K562 (cell line): ENCODE data around the gene GMEB2. TPM values are rescaled to one million over a fixed set of nuclear protein-coding genes. Genes with fewer than 3 reads are reported as not detected.
A peak's percentile ranks its signal among the peaks of the same experiment; 100 is the strongest.

Experiments
- ATAC-seq: fragments of 200-7000 bp; cut with Tn5 transposase; 3 replicates; pipeline ENCODE4 v1.9.1; 2020; ENCODE audit warnings: moderate library complexity
- BruUV-seq: library from RNA; stranded (reverse); fragments of 400-500 nt; replicated peaks from 2 replicates; lab custom pipeline; 2021; lab: Mats Ljungman, UMichigan
- CTCF ChIA-PET: fragments of 300-600 bp; formaldehyde crosslinking; extraction: SDS; loops from one replicate; lab custom pipeline; 2021; ENCODE audit warnings: low intra/inter-chr PET ratio; lab: Yijun Ruan, JAX
- POLR2A ChIA-PET: fragments of 300-600, 350-650 bp; sonication (Branson Sonifier 250); formaldehyde crosslinking; extraction: SDS; loops from one replicate; lab custom pipeline; 2021; ENCODE audit warnings: antibody characterized with exemption, inconsistent platforms; lab: Yijun Ruan, JAX
- DNase-seq, 4 experiments: peaks; one replicate each; pipeline versions ENCODE4 v3.0.0 to v3.0.0-alpha.2; 2011 to 2018; ENCODE audit warnings: low spot score in 3 of 4, mixed read lengths in 3 of 4; ENCODE audit errors: extremely low read depth in 1 of 4
- FAIRE-seq: peaks from 2 replicates; lab custom pipeline; 2011; peaks lifted over from hg19 to GRCh38; lab: Jason Lieb, UNC
- H2AFZ ChIP-seq: 2 replicates; pipeline ENCODE4 v1.6.0; 2011; ENCODE audit warnings: low read depth, low read length, control low read depth, inconsistent platforms
- H3K27ac ChIP-seq: fragments of 200-600 bp; 3 replicates; pipeline ENCODE4 v1.8.0; 2011; ENCODE audit warnings: low read depth, mild to moderate bottlenecking, control low read depth, inconsistent platforms, low read length, moderate library complexity, mixed read lengths; ENCODE audit errors: extremely low read depth
- H3K27me3 ChIP-seq, 2 experiments: fragments of 300-600 bp in 1 of 2; 2 replicates in 1 of 2; 3 replicates in 1 of 2; pipeline versions ENCODE4 v1.6.0 to v1.8.0; 2011; ENCODE audit warnings: inconsistent platforms in 2 of 2, low read length in 2 of 2, mild to moderate bottlenecking in 1 of 2, mixed read lengths in 1 of 2, moderate library complexity in 1 of 2; ENCODE audit not compliant: control insufficient read depth in 2 of 2, insufficient read depth in 2 of 2
- H3K36me3 ChIP-seq: fragments of 300-600 bp; 3 replicates; pipeline ENCODE4 v1.8.0; 2011; ENCODE audit warnings: mild to moderate bottlenecking, low read length, inconsistent platforms; ENCODE audit not compliant: control insufficient read depth, insufficient read depth
- H3K4me1 ChIP-seq, 2 experiments: fragments of 200-600 bp in 1 of 2; replicated peaks in 1 of 2; 2 replicates in 1 of 2; 3 replicates in 1 of 2; pipeline versions ENCODE4 v1.5.1 to v1.8.0; 2011; ENCODE audit warnings: inconsistent platforms in 2 of 2, low read length in 2 of 2, mild to moderate bottlenecking in 1 of 2, mixed read lengths in 1 of 2, moderate library complexity in 1 of 2; ENCODE audit not compliant: control insufficient read depth in 2 of 2, insufficient read depth in 2 of 2
- H3K4me2 ChIP-seq: 2 replicates; pipeline ENCODE4 v1.6.1; 2011; ENCODE audit warnings: low read length, control low read depth, inconsistent platforms, mixed read lengths; ENCODE audit not compliant: insufficient read depth
- H3K4me3 ChIP-seq: fragments of 200-600 bp; sonication (generic), shearing (Covaris generic); 2 replicates; pipeline ENCODE4 v1.5.1; 2016; ENCODE audit warnings: control low read depth, inconsistent platforms
- H3K79me2 ChIP-seq: fragments of 200-600 bp; 3 replicates; pipeline ENCODE4 v1.8.0; 2011; ENCODE audit warnings: low read length, inconsistent platforms; ENCODE audit not compliant: control insufficient read depth, insufficient read depth
- H3K9ac ChIP-seq, 2 experiments: 2 replicates each; pipeline versions ENCODE4 v1.6.0 to v1.6.1; 2011; ENCODE audit warnings: low read depth in 2 of 2, low read length in 2 of 2, control low read depth in 1 of 2, inconsistent platforms in 1 of 2, mild to moderate bottlenecking in 1 of 2, mixed read lengths in 1 of 2; ENCODE audit not compliant: insufficient read depth in 1 of 2
- H3K9me1 ChIP-seq: one replicate; pipeline ENCODE4 v1.6.0; 2011; ENCODE audit warnings: inconsistent platforms, mild to moderate bottlenecking, low read length, moderate library complexity; ENCODE audit not compliant: control insufficient read depth, insufficient read depth
- H3K9me3 ChIP-seq: replicated peaks from 2 replicates; pipeline ENCODE4 v1.5.1; 2011; ENCODE audit warnings: low read depth, low read length, inconsistent platforms; ENCODE audit not compliant: control insufficient read depth, insufficient read depth
- H4K20me1 ChIP-seq: replicated peaks from 2 replicates; pipeline ENCODE4 v1.6.1; 2011; ENCODE audit warnings: low read length, inconsistent platforms, mixed read lengths; ENCODE audit not compliant: control insufficient read depth, insufficient read depth
- ATF3 ChIP-seq, 2 experiments: fragments of 450-650 bp in 1 of 2; sonication (generic) in 1 of 2; formaldehyde crosslinking in 1 of 2; IDR thresholded peaks in 1 of 2; conservative IDR thresholded peaks in 1 of 2; 2 replicates each; pipeline versions ENCODE4 v1.6.1 to v1.8.1; 2016 to 2023; ENCODE audit warnings: mild to moderate bottlenecking in 2 of 2, moderate library complexity in 2 of 2, inconsistent platforms in 1 of 2, missing genetic modification reagents in 1 of 2
- ELF1 ChIP-seq: fragments of 200-800 bp; sonication (Bioruptor generic); IDR thresholded peaks from 2 replicates; pipeline ENCODE4 v1.6.1; 2016; ENCODE audit warnings: missing genetic modification characterization, missing compliant biosample characterization
- FOXA1 ChIP-seq: fragments of 450-650 bp; IDR thresholded peaks from 2 replicates; pipeline ENCODE4 v1.6.1; 2016; ENCODE audit warnings: mild to moderate bottlenecking, borderline replicate concordance
- FOXA3 ChIP-seq, 2 experiments: fragments of 450-650 bp in 1 of 2; sonication (generic) in 1 of 2; formaldehyde crosslinking; IDR thresholded peaks in 1 of 2; conservative IDR thresholded peaks in 1 of 2; 2 replicates each; pipeline versions ENCODE4 v1.4.0 to v1.8.0; 2020 to 2022; ENCODE audit warnings: mild to moderate bottlenecking in 2 of 2, missing genetic modification reagents in 1 of 2
- GABPA ChIP-seq: fragments of 200-800 bp; sonication (Bioruptor generic); conservative IDR thresholded peaks from 2 replicates; pipeline ENCODE4 v1.6.1; 2016; ENCODE audit warnings: low read depth, missing genetic modification characterization, missing compliant biosample characterization
- HDAC3 ChIP-seq: fragments of 450-650 bp; IDR thresholded peaks from 2 replicates; pipeline ENCODE4 v1.6.1; 2018; ENCODE audit warnings: borderline replicate concordance, mild to moderate bottlenecking, moderate library complexity; ENCODE audit not compliant: partially characterized antibody
- HMG20B ChIP-seq: fragments of 250-450 bp; sonication (Bioruptor Pico); IDR thresholded peaks from 2 replicates; pipeline ENCODE4 v1.5.0; 2021; ENCODE audit warnings: mild to moderate bottlenecking
- KDM2B ChIP-seq: fragments of 250-450 bp; sonication (Bioruptor Pico); IDR thresholded peaks from 2 replicates; pipeline ENCODE4 v1.8.0; 2021; ENCODE audit warnings: mild to moderate bottlenecking, moderate library complexity
- NBN ChIP-seq: fragments of 450-650 bp; IDR thresholded peaks from 2 replicates; pipeline ENCODE4 v1.6.1; 2016; ENCODE audit warnings: low read depth, mild to moderate bottlenecking
- NCOA1 ChIP-seq: fragments of 450-650 bp; IDR thresholded peaks from 2 replicates; pipeline ENCODE4 v1.6.1; 2016; ENCODE audit warnings: low read depth
- NR3C1 ChIP-seq: sonication (generic); formaldehyde crosslinking; IDR thresholded peaks from 2 replicates; pipeline ENCODE4 v1.8.1; 2022; ENCODE audit warnings: missing genetic modification reagents
- POLR2G ChIP-seq: fragments of 200-400 bp; formaldehyde crosslinking; IDR thresholded peaks from 2 replicates; pipeline ENCODE4 v1.6.1; 2017; ENCODE audit warnings: low read depth, mild to moderate bottlenecking, antibody characterized with exemption, low read length, moderate library complexity
- RAD51 ChIP-seq: fragments of 450-650 bp; IDR thresholded peaks from 2 replicates; pipeline ENCODE4 v1.7.1; 2016; ENCODE audit warnings: low read depth, mild to moderate bottlenecking, borderline replicate concordance
- RBM22 ChIP-seq: fragments of 200-400 bp; formaldehyde crosslinking; IDR thresholded peaks from 2 replicates; pipeline ENCODE4 v1.6.1; 2018; ENCODE audit warnings: low read length, low read depth; ENCODE audit not compliant: poor library complexity, severe bottlenecking
- TGIF2 ChIP-seq: sonication (generic); formaldehyde crosslinking; IDR thresholded peaks from 2 replicates; pipeline ENCODE4 v1.8.1; 2022; ENCODE audit warnings: mild to moderate bottlenecking, missing genetic modification reagents, moderate library complexity
- ZNF165 ChIP-seq: fragments of 250-450 bp; sonication (Bioruptor Pico); IDR thresholded peaks from 2 replicates; pipeline ENCODE4 v1.4.0; 2020; ENCODE audit warnings: borderline replicate concordance
- ZNF175 ChIP-seq: fragments of 200-800 bp; sonication (Bioruptor generic); IDR thresholded peaks from 2 replicates; pipeline ENCODE4 v1.6.1; 2016; ENCODE audit warnings: low read depth, mild to moderate bottlenecking, missing genetic modification characterization, missing compliant biosample characterization
- ZNF277 ChIP-seq: fragments of 250-450 bp; sonication (Bioruptor Pico); IDR thresholded peaks from 2 replicates; pipeline ENCODE4 v1.8.0; 2022; ENCODE audit warnings: inconsistent platforms, mild to moderate bottlenecking, moderate library complexity, borderline replicate concordance
- ZNF507 ChIP-seq: conservative IDR thresholded peaks from 2 replicates; pipeline ENCODE4 v1.6.1; 2017; ENCODE audit warnings: missing genetic modification characterization, missing compliant biosample characterization
- WGBS: fragments of 100-300 bp; shearing (Covaris generic); methylation state at CpG from one replicate; pipeline ENCODE4 v1.1.6; 2016; ENCODE audit warnings: low coverage, mixed read lengths; ENCODE audit not compliant: insufficient coverage; ENCODE audit errors: missing lambda C conversion rate; 5-methylcytosine and 5-hydroxymethylcytosine counted together
- in situ Hi-C: fragments of 300-500 bp; cut with MboI; formaldehyde crosslinking; loops from 4 replicates; pipeline ENCODE4 v1.15.0; 2018; ENCODE audit warnings: inconsistent platforms, mixed read lengths
- intact Hi-C: fragments of 100-400 bp; cut with micrococcal nuclease; formaldehyde crosslinking; loops from 2 replicates; pipeline ENCODE4 v1.14.2; 2022
- polyA plus RNA-seq, 8 experiments: library from polyadenylated mRNA; depleted of rRNA in 4 of 8; stranded (reverse) in 5 of 8; unstranded in 3 of 8; fragments of >200 nt; fragmentation: Nextera tagmentation in 2 of 8; fragmentation: Illumina TruSeq in 1 of 8; extraction: Ambion mirVana in 2 of 8; extraction: Trizol in 1 of 8; gene quantifications; 2 replicates each; pipeline versions ENCODE4 v1.2.1 to v1.2.3, GENCODE V29; 2011 to 2014; ENCODE audit warnings: inconsistent platforms in 1 of 8, missing spikeins in 1 of 8
- total RNA-seq, 7 experiments: library from RNA; depleted of rRNA in 6 of 7; stranded (reverse); fragments of >200 nt in 6 of 7; fragmentation: Illumina TruSeq in 2 of 7; extraction: Trizol in 2 of 7; gene quantifications; 2 replicates each; pipeline versions ENCODE4 v1.2.1 to v1.2.3, GENCODE V29; 2011 to 2021; ENCODE audit warnings: low replicate concordance in 1 of 7

The GMEB2 gene
- total and polyA plus RNA-seq, 9 of the 15 experiments (the other 6 are each of a cell fraction or from before 2014, with no cell fraction given) = 0.03 to 13.9 (median 6.3) TPM

GRCh38 chr20:63567386-63568169 lies 59.3 kb downstream of the GMEB2 start:
- 37% methylated on average over 26 of the region's 37 CpGs for WGBS
- no TSS peak for BruUV-seq
- Histone ChIP-seq H3K27me3 (peaks cover 0 to 24% of the 10 kb centered on the region in 2 experiments; a peak in 2 of 5 replicates), H3K4me1 (peaks cover 0 to 91% of the 10 kb centered on the region in 2 experiments; a peak in 3 of 5 replicates), H3K36me3 (no peaks in the 10 kb centered on the region), H3K9me3 (no peaks in the 10 kb centered on the region), H3K4me3 (no peak overlapping the region), H2AFZ (no peak overlapping the region), H3K4me2 (no peak overlapping the region), H3K9ac (peak overlapping the region in 1 of 2 experiments; percentile 52; a peak in 2 of 4 replicates), H3K27ac (no peak overlapping the region), H3K79me2 (no peaks in the 10 kb centered on the region), H4K20me1 (no peaks in the 10 kb centered on the region), H3K9me1 (no peaks in the 10 kb centered on the region)
- ChIA-PET CTCF (interaction anchor here (0.6 kb wide), 1 partner anchor 127 kb away, joined by 3 read pairs; no protein-coding TSS in a partner anchor), POLR2A (interaction anchor here (0.6 to 1.0 kb wide), 3 partner anchors 10 to 198 kb away, joined by 3 read pairs; no protein-coding TSS in a partner anchor)
- FAIRE-seq (no peak), DNase-seq (no peak), ATAC-seq (peak; percentile 17; the same call in 2 of the 3 replicates)
- intact Hi-C loops (no loop called here), in situ Hi-C loops (no loop called here)
- TF ChIP-seq ZNF165 (no peak), ZNF507 (no peak), FOXA3 (CRISPR knock-in tag; conservative IDR thresholded peaks at IDR 0.05 in 1 of 2, IDR thresholded peaks at IDR 0.05 in 1 of 2) (no peak), ELF1 (tag) (no peak), NCOA1 (no peak), RBM22 (no peak), ZNF277 (CRISPR knock-in tag) (no peak), NBN (no peak), HMG20B (CRISPR knock-in tag) (no peak), FOXA1 (no peak), KDM2B (no peak), RAD51 (no peak), NR3C1 (CRISPR knock-in tag) (0 out of 2 replicates have a peak, but pooled peaks have one; percentile 13), GABPA (tag) (peak; percentile 25; the same call in 1 of the 2 replicates), ZNF175 (no peak), ATF3 (IDR thresholded peaks at IDR 0.05) (no peak), ATF3 (CRISPR knock-in tag; conservative IDR thresholded peaks at IDR 0.05) (no peak), TGIF2 (CRISPR knock-in tag) (no peak), POLR2G (peak; percentile 52), HDAC3 (no peak)
